Activated T-helper 1 cell treated with Interleukin-2 at 50 U/mL for 16 hours (primary cell): Measurements from ENCODE around the gene LTB4R.
"Not testable (repeated sequence)": the region's sequence is repeated elsewhere in the genome, so short reads cannot be mapped to it uniquely, and the experiment has no call there.

Experiments
- DNase-seq: peaks from one replicate; pipeline ENCODE4 v3.0.0-alpha.2; 2020; ENCODE audit warnings: low read depth

The LTB4R gene

DNA sequence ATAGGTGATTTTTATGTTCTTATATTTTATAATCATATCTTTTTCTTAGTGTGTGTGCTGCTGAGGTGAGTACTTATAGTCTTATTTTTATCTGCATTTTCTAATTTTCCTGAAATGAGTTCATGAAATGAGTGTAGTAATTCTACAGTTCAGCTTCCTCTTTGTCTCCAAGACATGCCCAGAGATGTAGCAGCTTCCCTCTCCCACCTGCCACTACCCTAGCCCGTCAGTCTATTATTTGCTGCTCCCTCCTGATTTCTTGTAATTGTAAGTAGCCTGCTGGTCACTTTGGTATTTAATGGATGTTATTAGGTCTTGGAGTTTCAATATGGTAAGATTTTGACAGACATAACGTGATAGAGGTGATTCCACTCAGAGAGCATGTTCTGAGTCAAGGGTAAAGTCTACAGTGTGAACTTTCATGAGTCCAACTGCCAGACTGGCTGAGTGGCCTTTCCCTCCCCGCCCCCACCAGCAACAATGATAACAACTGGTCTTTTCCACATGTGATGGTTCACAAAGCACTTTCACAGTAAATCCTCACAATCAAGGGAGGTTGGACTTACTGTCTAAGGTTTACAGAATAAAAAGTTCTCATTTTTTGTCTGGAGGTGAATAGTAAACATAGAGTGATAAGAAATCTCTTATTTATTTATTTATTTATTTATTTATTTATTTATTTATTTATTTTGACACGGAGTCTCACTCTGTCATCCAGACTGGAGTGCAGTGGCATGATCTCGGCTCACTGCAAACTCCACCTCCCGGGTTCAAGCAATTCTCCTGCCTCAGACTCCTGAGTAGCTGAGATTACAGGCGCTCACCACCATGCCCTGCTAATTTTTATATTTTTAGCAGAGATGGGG, 32.7 kb downstream of the LTB4R start:
- no peak for DNase-seq

DNA sequence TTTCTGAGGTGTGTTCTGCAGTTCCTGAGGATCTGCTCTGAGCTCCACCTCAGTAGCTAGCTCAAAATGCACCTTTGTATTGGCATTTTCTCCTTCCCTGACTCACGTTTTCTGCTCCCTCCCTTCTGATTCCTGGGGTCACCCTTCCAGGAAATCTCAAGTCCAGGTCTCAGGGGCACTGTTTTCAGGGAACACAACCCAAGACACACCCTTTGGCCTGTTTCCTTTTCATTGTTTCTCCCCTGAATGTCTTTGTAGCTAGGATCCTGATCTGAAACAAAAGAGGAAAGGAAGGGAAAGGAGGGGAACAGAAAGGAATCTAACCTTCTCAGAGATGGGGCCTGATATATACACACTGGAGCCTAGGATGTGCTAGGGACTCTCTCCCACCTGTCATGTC, 35.8 kb downstream of the LTB4R start:
- no peak for DNase-seq

GRCh38 chr14:24348186-24348585, 36.9 kb downstream of the LTB4R start:
- DNase-seq: no peak

DNA sequence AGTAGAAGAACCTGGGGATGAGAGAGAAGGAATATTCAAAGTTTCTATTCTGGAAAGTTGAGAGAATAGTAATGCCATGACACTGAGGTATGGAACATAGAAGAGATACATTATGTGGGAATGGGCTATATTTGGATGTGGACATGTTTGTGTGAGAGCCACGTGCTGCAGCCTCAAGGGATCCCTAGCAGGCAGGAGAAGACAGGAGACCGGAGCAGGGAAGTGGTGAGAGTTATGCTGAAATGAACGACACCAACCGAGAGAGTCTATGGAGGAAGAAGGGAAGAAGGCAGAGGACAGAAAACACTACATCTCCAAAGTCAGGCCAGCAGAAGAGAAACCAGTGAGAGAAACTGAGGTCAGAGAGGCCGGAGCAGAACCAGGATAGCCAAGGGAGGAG, 38.4 kb downstream of the LTB4R start:
- no peak for DNase-seq

DNA sequence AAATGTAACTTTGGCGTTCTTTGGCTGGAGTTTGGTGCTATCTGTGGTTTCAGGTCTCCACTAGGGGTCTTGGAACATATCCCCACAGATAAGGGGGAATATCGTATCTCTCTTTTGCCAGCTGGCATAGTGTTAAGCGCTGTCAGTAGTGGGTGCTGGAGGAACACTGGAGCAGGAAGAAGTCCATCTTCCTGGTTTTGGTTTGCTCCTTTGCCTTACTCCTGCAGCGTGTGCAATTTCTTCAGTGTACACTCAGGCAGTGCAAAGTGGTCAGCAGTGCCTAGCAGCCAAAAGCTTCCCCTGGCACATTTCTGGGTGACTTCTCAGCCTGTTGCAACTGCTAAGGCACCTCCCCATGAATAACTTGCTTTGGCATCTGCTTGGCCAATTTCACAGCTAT, 40.2 kb downstream of the LTB4R start:
- no peak for DNase-seq

DNA sequence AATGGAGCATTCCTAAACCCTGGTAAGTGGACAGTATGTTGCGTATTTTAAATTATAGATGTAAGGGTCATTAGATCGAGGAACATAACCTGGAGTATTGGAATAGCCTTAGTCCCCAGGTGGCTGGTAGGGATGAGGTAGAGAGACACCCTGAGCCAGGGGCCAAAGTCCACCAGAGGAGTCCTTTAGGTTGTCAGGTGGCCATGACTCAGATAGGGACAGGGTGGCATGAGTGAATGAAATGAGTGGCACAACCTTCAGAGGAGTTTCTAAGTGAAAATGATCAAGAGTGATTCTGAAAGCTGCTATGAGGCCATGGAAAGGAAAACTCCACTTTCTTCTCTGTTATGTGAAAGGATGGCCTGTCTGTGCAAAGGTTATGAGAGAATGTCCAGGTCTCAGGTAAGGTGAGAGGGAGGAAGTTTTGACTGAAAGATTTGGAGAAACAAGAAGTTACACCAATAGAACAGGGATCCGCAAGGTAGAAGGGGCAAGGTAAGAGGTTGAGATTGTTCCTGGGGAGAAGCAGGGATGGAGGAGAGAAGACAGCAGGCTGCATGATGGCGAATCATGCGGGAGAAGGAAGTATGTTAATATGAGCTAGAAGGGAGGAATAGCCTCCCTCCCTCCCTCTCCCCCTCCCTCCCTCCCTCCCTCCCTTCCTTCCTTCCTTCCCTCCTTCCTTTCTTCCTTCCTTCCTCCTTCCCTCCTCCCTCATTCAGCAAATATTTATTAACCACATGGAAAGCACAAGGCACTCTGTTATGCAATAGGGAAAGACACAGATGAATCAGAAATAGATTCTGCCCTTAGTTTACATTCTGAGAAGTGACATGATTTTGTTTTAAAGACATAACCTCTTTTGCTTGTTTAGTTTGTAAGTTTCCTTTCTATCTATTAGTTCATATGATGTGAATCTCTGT, 42.5 kb downstream of the LTB4R start:
- DNase-seq: no peak

DNA sequence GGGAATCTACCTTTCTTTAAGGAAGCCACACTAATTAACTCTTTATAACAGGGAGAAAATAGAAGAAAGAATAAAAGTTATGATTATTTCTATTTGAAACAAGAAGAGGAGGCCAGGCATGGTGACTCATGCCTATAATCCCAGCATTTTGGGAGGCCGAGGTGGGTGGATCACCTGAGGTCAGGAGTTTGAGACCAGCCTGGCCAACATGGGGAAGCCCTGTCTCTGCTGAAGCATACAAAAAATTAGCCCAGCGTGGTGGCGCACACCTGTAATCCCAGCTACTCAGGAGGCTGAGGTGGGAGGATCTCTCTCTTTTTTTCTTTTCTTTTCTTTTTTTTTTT, 43.2 kb downstream of the LTB4R start:
- DNase-seq: not testable (repeated sequence)

DNA sequence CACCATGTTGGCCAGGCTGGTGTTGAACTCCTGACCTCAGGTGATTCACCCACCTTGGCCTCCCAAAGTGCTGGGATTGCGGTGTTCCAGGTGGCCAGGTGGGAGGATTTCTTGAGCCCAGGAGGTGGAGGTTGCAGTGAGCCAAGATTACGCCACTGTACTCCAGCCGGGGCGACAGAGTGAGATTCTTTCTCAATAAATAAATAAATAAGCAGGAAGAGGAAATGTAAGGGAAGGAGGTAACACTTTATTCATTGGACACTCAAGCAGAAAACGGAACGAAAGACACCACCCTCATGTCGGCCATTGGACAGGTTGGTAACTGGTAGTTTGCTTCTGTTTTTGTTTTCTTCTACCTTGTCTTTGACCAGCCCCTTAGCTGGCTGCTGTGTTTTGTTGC, 43.7 kb downstream of the LTB4R start:
- DNase-seq: no peak

DNA sequence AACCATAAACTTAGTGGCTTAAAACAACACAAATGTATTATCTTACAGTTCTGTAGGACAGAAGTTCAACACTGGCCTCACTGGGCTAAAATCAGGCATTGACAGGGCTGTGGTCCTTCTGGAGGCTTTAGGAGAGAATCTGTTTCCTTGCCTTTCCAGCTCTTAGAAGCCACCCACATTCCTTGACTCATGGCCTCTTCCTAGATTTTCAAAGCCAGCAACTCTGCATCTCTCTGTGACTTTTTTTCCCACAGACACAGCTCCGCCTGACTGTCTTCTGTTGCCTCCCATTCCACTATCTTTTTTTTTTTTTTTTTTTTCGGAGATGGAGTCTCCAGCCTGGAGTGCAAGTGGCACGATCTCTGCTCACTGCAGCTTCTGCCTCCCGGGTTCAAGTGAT, 44.9 kb downstream of the LTB4R start:
- DNase-seq: no peak

- DNase-seq: no peak
Observed at GRCh38 chr14:24360281-24360680, 49.0 kb downstream of the LTB4R start.

- no peak for DNase-seq
Observed at GRCh38 chr14:24361326-24361725, 50.0 kb downstream of the LTB4R start.

DNA sequence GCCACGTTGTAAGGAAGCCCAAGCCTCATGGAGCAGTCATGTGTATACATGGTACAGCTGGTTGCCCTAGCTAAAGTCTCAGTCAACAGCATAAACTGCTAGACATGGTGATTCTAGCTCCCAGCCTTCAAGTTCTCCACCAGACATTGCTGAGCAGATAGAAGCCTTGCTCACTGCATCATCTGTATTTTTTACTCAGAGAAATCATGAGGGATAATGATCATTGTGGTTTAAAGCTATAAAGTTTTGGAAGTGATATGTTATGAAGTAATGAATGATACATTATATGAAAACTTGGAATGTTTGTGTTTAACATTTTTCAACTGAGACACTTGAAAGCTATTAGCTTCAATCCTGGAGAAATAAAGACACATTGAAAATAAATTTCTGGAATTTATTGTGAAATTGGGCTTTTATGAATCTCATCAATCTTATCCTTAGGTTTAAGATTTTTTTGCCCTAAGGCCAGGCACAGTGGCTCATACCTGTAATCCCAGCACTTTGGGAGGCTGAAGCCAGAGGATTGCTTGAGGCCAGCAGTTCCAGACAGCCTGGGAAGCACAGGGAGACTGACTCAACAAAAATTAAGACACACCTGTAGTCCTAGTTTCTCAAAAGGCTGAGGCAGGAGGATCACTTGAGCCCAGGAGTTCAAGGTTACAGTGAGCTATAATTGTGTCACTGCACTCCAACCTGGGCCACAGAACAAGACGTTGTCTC, 51.1 kb downstream of the LTB4R start:
- DNase-seq: no peak

GRCh38 chr14:24363401-24363800, 52.1 kb downstream of the LTB4R start:
- no peak for DNase-seq

DNA sequence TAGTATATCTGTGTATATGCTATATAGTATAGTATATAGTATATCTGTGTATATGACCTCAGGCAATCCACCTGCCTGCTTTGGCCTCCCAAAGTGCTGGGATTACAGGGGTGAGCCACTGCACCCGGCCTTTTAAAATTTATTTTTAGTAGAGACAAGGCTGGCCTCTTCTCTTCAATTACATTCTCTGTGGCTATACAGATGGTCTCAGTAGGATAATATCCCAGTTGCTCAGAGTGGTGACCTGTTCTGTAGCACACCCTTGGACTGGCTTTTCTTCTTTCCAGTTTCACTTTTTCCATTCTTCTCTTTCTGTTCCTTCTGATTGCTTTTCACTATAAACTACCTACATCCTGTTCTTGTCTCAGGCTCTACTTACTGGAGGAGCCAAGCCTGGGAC, 53.5 kb downstream of the LTB4R start:
- no peak for DNase-seq

DNA sequence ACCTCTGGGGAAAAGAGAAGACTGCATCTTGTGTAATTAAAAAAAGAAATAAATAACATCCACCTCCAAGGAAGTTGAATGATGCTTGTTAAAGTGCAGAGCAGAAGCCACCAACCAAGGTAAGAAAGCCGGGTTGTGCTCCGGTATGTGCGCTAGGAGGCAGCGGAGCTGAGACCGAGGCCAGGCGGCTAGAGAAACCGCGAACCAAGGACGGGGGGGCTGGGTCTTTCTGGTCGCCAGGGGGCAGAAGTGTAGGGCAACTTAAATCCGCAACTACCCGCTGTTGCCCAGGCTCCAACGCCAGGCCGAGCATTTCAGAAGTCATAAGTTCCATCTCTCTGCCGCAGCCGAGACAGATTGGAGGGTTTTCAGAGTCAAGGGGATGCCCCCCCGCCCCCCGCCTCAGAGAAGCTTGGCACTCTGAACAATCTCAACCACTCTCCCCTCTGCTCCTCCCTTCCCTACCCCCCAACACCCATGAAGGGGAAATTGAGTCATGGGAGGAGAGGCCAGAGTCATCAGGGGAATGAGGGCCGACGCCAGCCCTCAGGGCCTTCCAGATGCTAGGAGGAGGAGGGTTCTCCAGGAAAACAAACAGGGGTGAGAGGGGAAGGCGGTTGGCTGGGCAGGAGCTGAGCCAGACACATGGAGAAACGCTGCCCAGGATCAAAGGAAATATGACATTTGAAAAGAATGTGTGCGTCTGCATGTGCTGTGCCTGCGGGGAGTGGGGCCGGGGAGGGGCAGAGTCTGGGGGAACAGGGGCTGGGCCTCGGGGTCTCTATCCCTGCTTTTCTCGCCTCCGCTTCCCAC, 54.5 kb downstream of the LTB4R start:
- peak; percentile 37 for DNase-seq

DNA sequence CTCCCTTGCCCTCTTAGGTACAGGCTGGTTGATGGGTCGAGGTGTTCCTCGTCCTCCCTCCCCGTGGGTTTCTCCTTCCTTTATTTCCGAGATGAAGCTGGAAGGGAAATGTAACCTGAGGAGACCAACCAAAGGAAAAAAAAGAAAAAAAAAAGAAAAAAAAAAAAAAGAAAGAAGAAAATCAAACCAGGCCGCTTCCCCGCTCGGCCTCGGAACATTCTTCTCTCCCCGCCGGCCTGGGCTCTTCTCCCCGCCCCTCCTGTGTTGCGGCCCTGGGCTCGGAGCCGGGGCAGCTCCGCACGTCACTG, 55.1 kb downstream of the LTB4R start:
- DNase-seq: no peak

DNA sequence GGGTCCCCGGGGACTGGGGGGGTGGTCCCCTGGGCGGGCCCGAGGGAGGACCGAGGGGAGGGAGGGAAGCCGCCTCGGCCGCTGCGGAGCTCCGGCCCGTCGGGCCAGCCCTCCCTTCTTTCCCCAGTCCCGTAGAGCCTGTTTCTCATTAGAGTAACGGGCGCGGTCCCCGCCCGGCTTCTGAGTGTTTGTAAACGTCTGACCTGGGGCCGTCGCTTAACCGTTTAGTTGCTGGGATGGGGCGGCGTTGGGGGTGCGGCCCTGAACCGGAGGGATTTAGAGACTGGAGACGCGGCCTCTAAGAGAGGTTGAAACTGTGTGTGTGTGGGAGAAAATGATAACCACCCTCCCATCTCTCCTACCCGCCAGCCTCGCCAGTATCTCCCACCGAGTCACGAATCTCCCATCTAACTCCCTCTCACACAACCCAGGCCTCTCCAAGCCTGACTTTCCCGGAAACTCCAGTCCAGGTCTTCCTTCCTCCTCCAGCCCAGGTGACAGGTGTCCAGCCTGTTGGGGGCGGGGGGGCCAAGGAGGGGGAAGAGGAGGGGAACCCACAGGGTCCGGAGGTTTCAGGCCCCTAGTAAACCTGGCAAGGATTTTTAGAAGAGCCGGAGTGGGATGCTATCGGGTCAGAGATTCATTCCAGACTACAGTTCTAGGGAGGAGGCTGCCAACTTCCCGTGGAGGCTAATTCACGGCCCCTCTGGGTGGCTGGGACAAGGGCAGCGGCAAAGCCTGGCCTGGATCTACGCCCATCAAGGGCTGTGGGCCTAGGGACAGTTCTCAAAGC, 55.6 kb downstream of the LTB4R start:
- no peak for DNase-seq
